Measurements from ENCODE around the gene PITPNB.

PITPNB gene

DNA sequence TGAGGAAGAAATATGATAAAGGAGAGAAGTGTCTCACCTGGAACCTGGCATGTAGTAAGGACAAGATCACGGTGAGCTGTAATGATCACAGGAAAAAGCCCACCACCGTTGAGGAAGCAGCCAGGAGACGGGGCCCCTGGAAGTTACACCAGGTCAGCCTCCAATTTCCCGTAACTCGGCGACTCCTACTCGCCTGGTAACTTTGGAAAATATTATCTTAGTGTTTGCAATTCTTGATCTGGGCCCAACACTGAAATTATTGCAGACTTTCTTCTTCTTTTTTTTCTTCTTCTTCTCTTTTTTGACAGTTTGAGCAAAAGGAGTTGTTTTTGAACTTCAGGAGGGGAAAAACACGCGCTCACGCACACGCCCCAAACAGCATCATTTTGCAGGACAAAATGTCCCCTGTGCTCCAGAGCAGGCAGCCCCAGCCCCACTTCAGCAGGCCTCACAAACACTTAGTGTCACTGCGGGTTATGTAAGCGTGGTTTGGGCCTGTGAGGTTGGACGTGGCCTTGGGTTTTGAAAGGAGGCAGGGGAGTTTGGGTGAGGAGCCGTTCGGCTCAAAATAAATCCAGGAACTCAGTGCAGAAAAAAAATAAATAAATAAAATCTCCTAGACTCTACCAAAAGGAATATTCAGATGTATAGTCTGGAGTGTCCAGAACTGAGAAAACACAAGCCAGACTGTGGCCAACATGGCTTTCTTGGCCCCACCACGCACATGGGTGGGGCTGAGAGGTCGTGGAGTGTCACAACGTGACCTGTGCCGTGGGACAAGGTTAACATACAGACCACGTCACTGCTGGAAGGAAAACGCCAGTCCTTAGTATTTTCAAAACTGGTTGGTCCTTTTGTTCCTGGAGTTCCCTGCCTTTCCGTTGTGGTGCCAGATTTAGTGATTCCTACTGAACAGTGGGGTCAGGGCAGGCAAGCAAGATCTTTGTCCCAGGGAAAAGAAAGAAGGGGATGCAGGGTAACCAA lies 91.2 kb downstream of the PITPNB start:
- no peak for DNase-seq

DNA sequence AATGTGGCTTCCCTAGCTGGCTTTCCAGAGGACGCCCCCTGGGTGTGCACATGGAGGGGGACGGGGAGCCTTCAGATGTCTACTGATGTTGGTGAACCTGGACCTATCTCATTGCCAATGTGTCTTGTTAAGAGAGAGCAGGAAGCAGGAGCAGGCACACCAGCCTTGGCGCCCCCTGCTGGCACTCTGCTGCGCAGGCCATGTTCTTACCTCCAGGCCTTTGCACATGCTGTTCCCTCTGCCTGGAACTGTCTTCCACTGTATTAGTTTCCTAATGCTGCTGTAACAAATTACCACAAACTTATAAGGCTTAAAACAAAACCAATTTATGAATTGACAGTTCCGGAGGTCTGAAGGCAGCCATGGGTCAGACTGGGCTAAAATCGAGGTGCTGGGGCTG lies 93.9 kb downstream of the PITPNB start:
- no peak for DNase-seq

DNA sequence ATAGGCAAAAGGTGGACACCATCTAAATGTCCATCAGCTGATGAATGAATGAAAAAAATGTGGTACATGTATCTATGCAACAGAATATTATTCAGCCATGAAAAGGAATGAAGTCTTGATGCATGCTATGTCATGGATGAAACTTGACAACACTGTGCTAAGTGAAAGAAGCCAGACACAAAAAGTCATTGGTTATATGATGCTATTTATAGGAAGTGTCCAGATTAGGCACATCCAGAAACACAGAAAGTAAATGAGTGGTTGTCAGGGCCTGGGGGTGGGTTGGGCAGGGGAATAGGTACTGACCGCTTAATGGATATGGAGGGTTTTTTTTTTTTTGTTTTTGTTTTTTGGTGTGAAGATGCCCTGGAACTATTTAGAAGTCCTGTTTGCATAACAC lies 95.8 kb downstream of the PITPNB start:
- no peak for DNase-seq

DNA sequence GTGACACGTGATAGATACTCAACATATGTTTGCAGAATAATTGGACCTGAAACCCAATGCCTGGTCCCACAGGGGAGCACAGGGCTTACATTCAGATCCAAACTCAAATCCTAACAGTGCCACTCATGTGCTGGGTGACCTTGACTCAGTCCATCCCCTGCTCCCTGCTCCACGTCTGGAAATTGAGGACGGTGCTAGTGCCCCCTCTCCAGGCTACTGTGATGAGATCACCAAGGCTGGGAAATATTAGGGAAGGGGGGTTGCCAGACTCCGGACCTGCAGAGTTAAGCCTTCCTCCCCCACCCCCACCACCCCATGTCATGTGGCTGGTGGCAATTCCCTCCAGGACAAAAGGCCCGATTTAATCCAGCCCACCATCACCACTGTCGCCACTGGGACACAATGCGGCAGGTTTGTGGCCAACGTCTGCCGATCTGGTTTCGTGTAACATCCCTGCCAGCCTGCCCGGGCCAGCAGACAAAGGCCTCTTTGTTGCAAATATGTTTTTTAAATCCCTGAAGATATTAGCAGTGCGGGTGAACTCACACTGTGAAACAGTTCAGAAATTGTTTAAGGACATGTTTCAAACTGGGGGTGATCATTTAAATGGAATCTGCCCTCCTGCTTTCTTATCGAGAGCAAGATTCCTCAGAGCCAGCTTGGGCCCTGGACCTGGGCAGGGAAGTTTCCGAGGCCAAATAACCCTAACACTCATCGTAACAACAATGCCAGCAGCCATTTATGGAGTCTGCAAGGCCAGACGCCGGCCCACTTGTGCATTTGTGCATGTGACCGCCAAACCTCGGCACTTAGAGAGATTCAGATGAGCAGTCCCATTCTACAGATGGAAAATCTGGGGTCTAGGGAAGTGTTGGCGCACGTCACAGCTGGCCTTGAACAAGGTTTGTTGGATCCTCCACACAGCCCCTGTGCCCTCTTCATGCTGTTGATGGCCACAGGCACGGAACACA lies 97.9 kb downstream of the PITPNB start:
- no peak for DNase-seq

DNA sequence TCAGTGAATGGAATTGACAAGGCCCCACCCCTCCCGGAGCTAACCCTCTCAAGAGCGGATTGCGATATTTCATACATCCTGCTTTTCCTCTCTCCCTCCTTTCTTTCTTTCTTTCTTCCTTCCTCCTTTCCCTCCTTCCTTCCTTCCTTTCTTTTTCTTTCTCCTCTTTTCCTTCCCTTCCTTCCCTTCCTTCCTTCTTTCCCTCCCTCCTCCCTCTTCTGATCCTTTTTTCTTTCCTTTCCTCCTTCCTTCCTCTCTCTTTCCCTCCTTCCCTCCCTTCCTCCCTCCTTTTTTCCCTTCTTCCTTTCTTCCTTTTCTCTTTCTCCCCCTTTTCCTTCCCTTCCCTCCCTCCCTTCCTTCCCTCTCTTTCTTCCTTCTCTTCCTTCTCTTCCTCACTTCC lies 102.5 kb downstream of the PITPNB start:
- DNase-seq, result no peak

DNA sequence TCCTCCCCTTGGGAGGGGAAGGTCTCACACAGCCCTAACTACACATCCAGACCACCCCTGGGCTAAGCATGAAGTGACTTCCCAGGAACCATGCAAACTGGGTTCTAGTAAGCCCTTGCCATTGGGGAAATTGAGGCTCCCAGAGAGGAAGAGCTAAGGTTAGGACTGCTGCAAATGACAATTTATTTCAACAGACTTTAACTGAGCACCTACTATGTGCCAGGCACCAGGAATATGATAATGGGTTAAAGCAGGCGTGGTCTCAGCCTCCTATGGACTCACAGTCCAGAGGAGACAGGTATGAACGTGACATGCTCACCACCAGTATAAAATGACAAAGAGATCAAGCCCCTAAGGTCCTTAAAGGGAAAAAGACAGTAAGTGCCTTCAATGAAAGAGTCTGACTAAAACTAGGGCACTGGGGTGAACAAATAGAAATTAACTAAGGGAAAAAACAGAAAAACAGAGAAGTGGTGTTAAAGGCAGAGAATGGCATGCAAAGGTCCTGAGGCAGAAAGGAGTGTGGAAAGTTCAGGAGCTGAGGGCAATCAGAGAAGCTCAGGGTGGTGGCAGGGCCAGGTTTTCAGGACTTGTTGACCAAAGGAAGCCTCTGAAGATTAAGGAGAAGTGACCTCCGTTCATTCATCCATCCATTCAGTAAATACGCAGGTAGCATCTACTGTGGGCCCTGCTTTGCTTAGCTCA lies 103.1 kb downstream of the PITPNB start:
- DNase-seq, result no peak

DNA sequence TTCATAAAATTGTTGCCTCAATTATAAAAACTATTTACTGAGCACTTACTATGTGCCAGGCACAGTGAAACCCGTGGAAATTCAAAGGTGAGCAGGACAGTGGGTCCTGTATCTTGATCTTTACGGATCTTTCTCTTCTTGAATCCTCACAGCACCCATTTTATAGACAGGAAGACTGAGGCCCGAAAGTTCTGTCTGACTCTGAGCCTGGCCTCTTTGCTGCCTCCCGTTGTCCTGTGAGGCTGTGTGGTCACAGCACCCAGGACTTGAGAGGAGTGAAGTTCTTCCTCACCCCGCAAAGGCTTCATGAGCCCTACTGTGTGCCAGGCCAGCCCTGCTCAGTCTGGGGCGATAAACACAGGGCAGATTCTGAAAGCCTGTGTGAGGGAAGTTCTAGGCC lies 104.1 kb downstream of the PITPNB start:
- no peak for DNase-seq

DNA sequence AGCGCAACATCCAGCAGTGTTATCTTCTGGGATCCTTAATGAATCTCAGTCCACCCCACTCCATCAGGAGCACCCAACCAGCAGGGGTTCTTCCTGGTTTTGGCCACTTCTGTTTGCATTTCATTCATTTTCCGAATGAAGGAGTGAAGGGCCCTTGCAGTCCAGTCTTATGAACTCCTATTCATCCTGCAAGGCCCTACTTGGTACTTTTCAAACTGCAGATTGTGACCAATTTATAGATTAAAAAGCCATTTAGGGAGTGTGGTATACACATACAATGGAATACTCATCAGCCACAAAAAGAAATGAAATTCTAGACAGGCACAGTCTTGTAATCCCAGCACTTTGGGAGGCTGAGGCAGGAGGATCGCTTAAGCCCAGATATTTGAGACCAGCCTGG lies 107.3 kb downstream of the PITPNB start:
- no peak for DNase-seq

DNA sequence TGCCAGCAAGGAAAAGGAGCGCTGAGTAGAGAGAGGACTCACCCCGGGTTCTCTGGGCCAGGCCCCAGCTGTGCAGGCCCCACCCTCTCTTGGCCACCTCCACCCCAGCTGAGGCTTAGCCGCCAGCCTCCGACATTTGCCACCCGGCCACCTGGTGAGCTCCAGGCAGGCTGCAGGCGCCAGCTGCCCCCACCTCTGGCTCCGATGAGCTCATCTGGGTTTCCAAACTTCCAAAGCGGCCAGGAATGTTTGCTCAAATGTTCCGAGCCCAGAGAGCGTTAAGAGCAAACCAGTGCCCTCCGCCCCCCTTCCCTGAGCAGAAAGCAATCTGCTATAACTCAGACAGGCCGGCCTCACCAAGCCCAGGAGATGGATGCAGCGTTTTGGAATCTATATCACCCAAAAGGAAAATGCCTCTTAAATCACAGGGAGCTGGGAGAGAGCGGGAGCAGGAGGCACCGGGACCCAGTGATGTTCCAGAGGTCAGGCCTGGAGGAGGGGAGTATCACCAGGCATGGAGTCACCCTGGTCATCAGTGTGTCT lies 108.4 kb downstream of the PITPNB start:
- no peak for DNase-seq

DNA sequence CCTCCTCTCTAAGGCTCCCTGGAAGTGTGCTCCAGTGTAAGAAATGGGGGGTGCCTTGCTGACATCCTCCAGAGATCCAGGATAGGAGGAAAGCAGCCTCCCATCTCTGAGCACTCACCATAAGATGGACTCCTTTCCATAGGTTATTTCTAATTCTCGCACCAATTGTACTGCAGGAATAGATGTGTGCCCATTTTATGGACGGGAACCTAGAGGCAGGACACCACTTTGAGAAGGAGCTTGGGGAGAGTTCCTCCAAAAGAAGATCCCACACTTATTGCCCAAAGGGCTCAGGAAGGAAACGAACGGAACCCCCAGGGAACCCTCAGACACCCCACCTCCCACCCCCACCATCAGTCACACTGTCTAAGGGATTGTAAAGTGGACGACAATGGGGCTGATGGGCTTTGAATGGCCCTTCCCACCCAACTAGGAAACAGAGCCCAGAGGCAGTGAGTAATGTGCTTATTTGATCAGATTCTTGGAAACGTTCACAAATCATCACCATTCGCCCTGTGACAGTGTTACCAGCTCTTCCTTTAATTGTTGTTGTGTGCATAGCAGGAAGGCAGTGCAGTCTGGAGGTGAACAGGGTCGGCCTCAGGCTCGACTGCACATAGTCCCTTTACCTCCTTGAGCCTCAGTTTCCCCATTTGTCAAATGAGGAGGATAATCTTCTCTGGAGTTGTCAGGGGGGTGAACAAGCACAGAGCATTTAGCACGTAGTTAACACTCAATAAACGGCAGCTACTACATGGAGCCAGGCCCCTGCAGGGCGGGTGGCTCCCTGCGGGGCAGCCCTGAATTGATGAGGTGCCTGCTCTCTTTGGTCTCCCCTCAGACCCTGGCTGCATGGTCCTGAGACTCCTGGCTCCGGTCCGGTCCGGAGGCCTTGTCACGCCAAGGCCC lies 109.1 kb downstream of the PITPNB start:
- DNase-seq, result no peak

DNA sequence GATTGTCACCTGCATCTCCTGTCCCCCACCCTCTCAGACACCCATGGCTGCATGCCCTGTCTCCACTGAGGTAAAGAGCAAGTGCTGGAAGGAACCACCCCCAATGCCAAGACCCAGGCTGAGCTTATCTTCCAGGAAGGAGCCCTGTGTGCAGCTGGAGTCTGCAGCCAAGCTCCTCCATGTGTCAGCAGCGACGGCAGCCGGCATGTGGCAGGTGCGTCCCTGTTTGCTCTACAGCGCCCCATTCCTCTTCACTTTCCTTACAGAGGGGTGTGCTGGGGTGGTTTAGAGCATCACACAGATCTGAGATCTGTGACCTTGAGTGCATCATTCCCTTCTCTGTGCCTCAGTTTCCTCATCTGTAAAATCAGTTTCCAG lies 109.8 kb downstream of the PITPNB start:
- DNase-seq, result no peak

DNA sequence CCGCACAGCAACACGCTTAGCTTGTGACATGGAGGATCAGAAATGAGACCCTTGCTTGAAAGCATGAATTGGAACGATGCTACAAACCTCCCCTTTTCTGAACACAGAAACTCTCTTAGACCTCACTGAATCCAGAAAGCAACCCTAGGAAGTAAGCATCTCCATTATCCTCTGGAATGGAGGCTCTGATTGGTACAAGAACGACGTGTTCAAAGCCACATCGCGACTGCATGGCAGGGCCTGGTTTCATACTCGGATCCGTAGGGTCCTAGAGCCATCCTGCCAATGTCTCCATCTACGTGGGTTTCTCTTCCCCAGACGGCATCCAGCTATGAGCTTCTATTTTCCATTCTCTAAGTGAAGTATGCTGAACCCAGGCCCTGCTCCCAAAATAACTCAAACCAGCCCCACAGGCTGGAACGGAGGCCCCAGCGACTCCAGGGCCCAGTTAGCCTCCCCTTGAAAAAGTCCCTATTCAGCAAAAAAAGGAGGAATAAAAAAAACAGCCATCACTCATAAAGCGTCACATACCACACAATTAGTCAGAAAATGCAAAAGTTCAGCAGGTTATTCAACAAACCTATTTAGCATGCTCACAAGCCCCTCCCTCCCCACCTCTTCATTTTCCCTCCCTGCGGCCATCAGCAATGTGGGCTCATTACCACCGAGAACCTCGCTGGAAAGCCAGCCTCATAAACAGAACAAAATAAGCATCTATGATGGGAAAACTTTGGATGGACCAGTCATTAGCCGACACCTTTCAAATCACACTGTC lies 110.4 kb downstream of the PITPNB start:
- DNase-seq, result no peak

DNA sequence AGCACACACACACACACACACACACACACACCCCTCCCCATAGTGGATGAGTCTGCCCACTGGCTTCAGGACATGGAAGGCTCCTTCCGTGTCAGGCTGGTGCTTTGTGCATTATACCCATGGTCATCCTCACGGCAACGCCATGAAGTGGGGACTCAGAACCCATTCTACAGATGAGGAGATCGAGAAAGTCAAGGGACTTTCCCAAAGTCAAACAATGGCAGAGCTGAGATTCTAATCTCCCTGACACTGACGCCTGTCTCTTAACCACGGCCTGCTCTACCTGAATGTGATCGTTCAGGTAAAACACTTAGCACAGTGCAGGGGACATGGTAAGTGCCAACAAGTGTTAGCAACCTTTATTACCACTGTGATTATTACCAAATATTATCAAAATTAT lies 113.2 kb downstream of the PITPNB start:
- no peak for DNase-seq

DNA sequence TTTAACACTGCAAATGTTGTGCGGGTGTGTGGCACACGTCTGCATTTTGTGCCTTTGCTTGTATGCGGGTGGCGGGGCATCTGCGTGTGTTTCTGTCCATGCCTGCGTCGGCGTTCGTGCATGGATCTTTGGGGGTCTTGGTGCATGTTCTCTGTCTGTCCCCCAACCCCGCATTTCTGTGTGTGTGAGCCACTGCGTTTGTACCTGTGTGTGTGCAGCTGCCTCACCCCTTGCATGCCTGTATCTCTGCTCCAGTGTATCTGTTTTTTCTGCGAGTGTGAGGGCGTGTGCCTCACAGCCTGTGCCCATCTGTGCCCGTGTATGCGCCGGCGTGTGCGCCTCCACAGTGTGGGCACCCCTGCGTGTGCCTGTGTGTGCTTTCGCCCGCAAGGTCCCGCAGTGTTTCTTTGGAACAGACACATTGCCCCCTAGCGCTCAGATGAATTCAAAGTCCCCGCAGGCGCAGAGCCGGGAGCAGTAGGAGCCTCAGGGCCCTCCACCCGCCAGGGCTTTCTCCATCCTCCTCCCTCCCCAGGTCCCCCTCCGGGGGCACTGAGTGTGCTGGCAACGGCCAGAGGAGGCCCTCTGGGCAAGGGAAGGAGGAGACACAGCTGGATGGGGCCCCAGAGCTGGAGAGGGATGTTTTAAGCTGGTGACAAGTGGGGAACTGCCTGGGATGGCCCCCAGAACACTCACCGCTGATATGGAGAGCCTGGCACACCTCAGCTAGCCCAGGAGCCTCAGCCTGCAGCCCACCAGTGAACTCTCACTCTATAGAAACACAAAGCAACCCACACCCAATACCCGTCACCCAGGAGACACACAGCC lies 114.4 kb downstream of the PITPNB start:
- peak; percentile 15 for DNase-seq

DNA sequence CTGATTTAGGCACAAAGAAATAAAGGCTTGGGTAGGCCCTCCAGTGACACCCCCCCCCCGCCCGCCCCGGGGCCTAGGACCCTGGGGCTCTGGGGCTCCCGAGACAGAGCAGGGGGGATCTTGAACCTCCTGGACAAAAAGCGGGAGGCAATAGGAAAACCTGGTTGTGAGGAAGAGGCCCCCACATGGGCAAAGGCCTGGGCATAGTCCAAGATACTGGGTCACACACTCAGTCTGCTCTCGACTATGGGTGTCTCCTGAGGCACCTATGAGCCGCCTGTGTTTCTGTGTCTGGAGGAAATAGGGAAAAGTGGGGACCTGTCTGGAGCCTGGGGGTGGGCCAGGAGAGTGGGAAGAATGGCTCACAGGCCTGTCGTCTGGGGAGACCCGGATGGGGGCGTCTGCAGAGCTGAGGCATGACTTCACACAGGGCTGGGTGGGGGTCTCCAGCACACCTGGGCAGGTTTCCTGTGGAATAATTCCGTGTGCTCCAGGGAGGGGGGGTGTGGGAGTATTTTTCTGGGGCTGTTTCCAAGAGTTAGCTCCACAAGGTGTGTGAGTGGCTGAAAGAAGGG lies 115.1 kb downstream of the PITPNB start:
- no peak for DNase-seq

DNA sequence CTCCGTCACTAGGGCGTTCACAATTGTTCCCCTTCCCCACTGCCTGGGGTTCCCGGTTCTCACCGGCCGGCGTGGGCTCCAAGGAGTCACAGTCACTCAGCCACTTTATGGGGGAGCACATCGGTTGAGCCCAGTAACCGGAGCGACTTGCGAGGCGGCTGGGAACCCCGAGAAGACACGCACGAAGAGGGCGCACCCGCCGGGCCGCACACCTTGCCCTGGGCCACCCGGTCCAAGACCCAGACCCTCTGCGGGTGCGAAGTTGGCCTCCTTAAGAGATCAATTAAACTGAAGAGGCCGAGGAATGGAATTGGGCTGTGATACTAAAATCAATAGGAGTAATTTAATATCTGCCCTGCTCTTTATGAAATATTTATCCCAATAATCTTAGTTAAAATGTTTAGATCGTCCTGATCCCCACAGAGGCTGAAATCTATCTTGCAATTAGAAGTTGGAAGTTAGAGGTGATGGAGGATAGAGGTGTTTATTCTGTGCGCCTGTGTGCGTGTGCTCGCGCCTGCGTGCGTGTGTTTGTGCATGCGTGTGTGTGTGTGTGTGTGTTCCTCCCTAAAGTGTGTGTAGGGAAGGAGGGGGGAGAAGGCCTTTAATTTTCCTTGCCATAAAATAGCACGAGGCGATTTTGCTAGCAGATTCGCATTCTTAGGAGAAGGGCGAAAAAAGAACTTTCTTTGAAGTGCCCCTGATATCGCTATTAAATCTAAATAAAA lies 116.5 kb downstream of the PITPNB start:
- DNase-seq, result no peak
